GM18502 (cell line): Measurements from ENCODE around the gene CCDC68.
"Not testable (repeated sequence)": the region's sequence is repeated elsewhere in the genome, so short reads cannot be mapped to it uniquely, and the experiment has no call there.

Experiments used
- ATAC-seq: cut with Tn5 transposase; IDR thresholded peaks from one replicate; pipeline ENCODE4 v1.9.1; 2021; ENCODE audit warnings: mild to moderate bottlenecking; ENCODE audit not compliant: unreplicated experiment, poor library complexity

Gene CCDC68

GRCh38 chr18:54878659-54879358, 80.5 kb downstream of the CCDC68 start:
- ATAC-seq = no peak

GRCh38 chr18:54878159-54878622, 81.1 kb downstream of the CCDC68 start:
- ATAC-seq = no peak

- ATAC-seq = no peak
These were observed 82.2 kb downstream of the CCDC68 start for GRCh38 chr18:54877076-54877475.

GRCh38 chr18:54875063-54875462, 84.2 kb downstream of the CCDC68 start:
- no peak for ATAC-seq

- ATAC-seq = no peak
These were observed 85.4 kb downstream of the CCDC68 start for GRCh38 chr18:54873884-54874255.

GRCh38 chr18:54872681-54873080, 86.6 kb downstream of the CCDC68 start:
- no peak for ATAC-seq

- ATAC-seq = no peak
These were observed 88.0 kb downstream of the CCDC68 start for GRCh38 chr18:54871231-54871630.

- ATAC-seq = no peak
These were observed 92.1 kb downstream of the CCDC68 start for GRCh38 chr18:54867131-54867530.

GRCh38 chr18:54860941-54861340, 98.3 kb downstream of the CCDC68 start:
- no peak for ATAC-seq

GRCh38 chr18:54859667-54860421, 99.4 kb downstream of the CCDC68 start:
- ATAC-seq = no peak

GRCh38 chr18:54857499-54857898, 101.8 kb downstream of the CCDC68 start:
- ATAC-seq = no peak

- no peak for ATAC-seq
These were observed 103.1 kb downstream of the CCDC68 start for GRCh38 chr18:54856105-54856646.

- not testable (repeated sequence) for ATAC-seq
These were observed 104.2 kb downstream of the CCDC68 start for GRCh38 chr18:54855050-54855449.

- ATAC-seq = peak; percentile 52
These were observed 106.2 kb downstream of the CCDC68 start for GRCh38 chr18:54852780-54853675.
